Endothelial cell of umbilical vein (primary cell): ENCODE results near the gene NOS2. TPM values are rescaled to one million over a fixed set of nuclear protein-coding genes. Genes with fewer than 3 reads are reported as not detected.

Source experiments
- BruUV-seq: library from RNA; stranded (reverse); fragments of 400-500 nt; replicated peaks from 2 replicates; lab custom pipeline; 2021; lab: Mats Ljungman, UMichigan
- CTCF ChIA-PET: fragments of 300-600, 350-600 bp; sonication (Branson Sonifier 250); formaldehyde crosslinking; loops from one replicate; lab custom pipeline; 2021; ENCODE audit warnings: antibody characterized with exemption, inconsistent platforms; lab: Charles Lee
- POLR2A ChIA-PET: fragments of 300-600, 350-600 bp; sonication (Branson Sonifier 250); formaldehyde crosslinking; loops from one replicate; lab custom pipeline; 2021; ENCODE audit warnings: antibody characterized with exemption, inconsistent platforms; lab: Charles Lee
- DNase-seq: peaks from one replicate; pipeline ENCODE4 v3.0.0-alpha.2; 2011; ENCODE audit warnings: low read depth, low spot score
- FAIRE-seq: peaks from 2 replicates; lab custom pipeline; 2011; peaks lifted over from hg19 to GRCh38; lab: Jason Lieb, UNC
- H2AFZ ChIP-seq: 2 replicates; pipeline ENCODE4 v1.6.0; 2012; ENCODE audit warnings: low read depth, low read length, control low read depth, inconsistent platforms
- H3K27ac ChIP-seq: 2 replicates; pipeline ENCODE4 v1.5.1; 2011; ENCODE audit warnings: low read depth, mild to moderate bottlenecking, control low read depth, low read length, moderate library complexity; ENCODE audit not compliant: insufficient read depth
- H3K27me3 ChIP-seq, 2 experiments: 2 replicates each; pipeline versions ENCODE4 v1.6.0 to v1.6.1; 2011; ENCODE audit warnings: low read length in 2 of 2, mixed read lengths in 1 of 2; ENCODE audit not compliant: control insufficient read depth in 2 of 2, insufficient read depth in 2 of 2
- H3K36me3 ChIP-seq, 2 experiments: 2 replicates in 1 of 2; 3 replicates in 1 of 2; pipeline ENCODE4 v1.5.1; 2011; ENCODE audit warnings: low read length in 2 of 2, mild to moderate bottlenecking in 1 of 2, moderate library complexity in 1 of 2; ENCODE audit not compliant: control insufficient read depth in 2 of 2, insufficient read depth in 2 of 2; ENCODE audit errors: extremely low read depth in 1 of 2
- H3K4me1 ChIP-seq: 3 replicates; pipeline ENCODE4 v1.5.1; 2011; ENCODE audit warnings: mild to moderate bottlenecking, low read length; ENCODE audit not compliant: control insufficient read depth, insufficient read depth; ENCODE audit errors: extremely low read depth
- H3K4me2 ChIP-seq: 2 replicates; pipeline ENCODE4 v1.6.1; 2011; ENCODE audit warnings: low read length, control low read depth, mixed read lengths; ENCODE audit not compliant: insufficient read depth
- H3K4me3 ChIP-seq, 3 experiments: fragments of 200-600 bp in 1 of 3; sonication (generic), shearing (Covaris generic) in 1 of 3; replicated peaks in 1 of 3; 2 replicates each; pipeline ENCODE4 v1.5.1; 2011 to 2016; ENCODE audit warnings: control low read depth in 3 of 3, low read length in 3 of 3, mild to moderate bottlenecking in 2 of 3, inconsistent platforms in 1 of 3, low read depth in 1 of 3, moderate library complexity in 1 of 3; ENCODE audit not compliant: insufficient read depth in 1 of 3
- H3K79me2 ChIP-seq: 2 replicates; pipeline ENCODE4 v1.6.0; 2012; ENCODE audit warnings: low read length, inconsistent platforms; ENCODE audit not compliant: control insufficient read depth, insufficient read depth
- H3K9ac ChIP-seq: replicated peaks from 2 replicates; pipeline ENCODE3; 2011; ENCODE audit warnings: low read length, control low read depth; ENCODE audit not compliant: insufficient read depth; ENCODE audit errors: extremely low read depth
- H3K9me1 ChIP-seq: replicated peaks from 3 replicates; pipeline ENCODE4 v1.6.0; 2011; ENCODE audit warnings: mild to moderate bottlenecking, low read length; ENCODE audit not compliant: control insufficient read depth, insufficient read depth; ENCODE audit errors: extremely low read depth
- H3K9me3 ChIP-seq: replicated peaks from 2 replicates; pipeline ENCODE4 v1.5.1; 2012; ENCODE audit warnings: low read length, inconsistent platforms; ENCODE audit not compliant: control insufficient read depth, insufficient read depth
- H4K20me1 ChIP-seq: replicated peaks from 2 replicates; pipeline ENCODE3; 2011; ENCODE audit warnings: mild to moderate bottlenecking, low read length; ENCODE audit not compliant: control insufficient read depth, insufficient read depth; ENCODE audit errors: extremely low read depth
- EZH2 ChIP-seq: IDR thresholded peaks from 2 replicates; pipeline ENCODE4 v1.6.1; 2012; ENCODE audit warnings: borderline replicate concordance, low read depth, mild to moderate bottlenecking, moderate library complexity, low read length, inconsistent platforms; ENCODE audit not compliant: severe bottlenecking
- FOS ChIP-seq: IDR thresholded peaks from 2 replicates; pipeline ENCODE4 v1.6.1; 2011; ENCODE audit warnings: mild to moderate bottlenecking, low read length, moderate library complexity, borderline replicate concordance; ENCODE audit not compliant: insufficient read depth
- GATA2 ChIP-seq: IDR thresholded peaks from 2 replicates; pipeline ENCODE4 v1.7.0; 2011; ENCODE audit warnings: low read depth, mild to moderate bottlenecking, moderate library complexity, mixed read lengths, low read length; ENCODE audit not compliant: insufficient read length, insufficient read depth
- JUN ChIP-seq: IDR thresholded peaks from 2 replicates; pipeline ENCODE4 v1.6.1; 2011; ENCODE audit warnings: borderline replicate concordance, low read depth; ENCODE audit not compliant: insufficient read length, insufficient read depth
- MYC ChIP-seq: IDR thresholded peaks from one replicate; pipeline ENCODE4 v1.6.1; 2011; ENCODE audit warnings: mild to moderate bottlenecking, low read depth, low read length
- POLR2A ChIP-seq: IDR thresholded peaks from 2 replicates; pipeline ENCODE4 v1.6.1; 2012; ENCODE audit warnings: low read depth, mild to moderate bottlenecking, control low read depth, low read length
- POLR2AphosphoS5 ChIP-seq: IDR thresholded peaks from 2 replicates; pipeline ENCODE4 v1.6.1; 2012; ENCODE audit warnings: low read depth, mild to moderate bottlenecking, control low read depth, low read length, moderate library complexity; ENCODE audit not compliant: insufficient read depth
- dilution Hi-C: fragments of 300-500 bp; cut with MboI; formaldehyde crosslinking; loops from one replicate; pipeline ENCODE4 v1.15.0; 2019; ENCODE audit warnings: low sequenced_read_pairs; ENCODE audit not compliant: extremely low pct_ligation_motif_present
- intact Hi-C: fragments of 100-400 bp; cut with micrococcal nuclease; formaldehyde crosslinking; loops from one replicate; pipeline ENCODE4 v1.10.0; 2022
- polyA plus RNA-seq, 4 experiments: library from polyadenylated mRNA; depleted of rRNA in 3 of 4; stranded (reverse) in 3 of 4; unstranded in 1 of 4; fragments of >200 nt; gene quantifications; 2 replicates each; pipeline versions ENCODE4 v1.2.1 to v1.2.3, GENCODE V29; 2011 to 2012; ENCODE audit warnings: missing spikeins in 1 of 4
- total RNA-seq: library from RNA; stranded (reverse); gene quantifications from 2 replicates; pipeline ENCODE4 v1.2.3, GENCODE V29; 2021
- TF ChIP-seq, protein P1 (sequence below): IDR thresholded peaks from 2 replicates; pipeline ENCODE4 v1.6.1; 2011; ENCODE audit not compliant: insufficient read depth, insufficient read length
- TF ChIP-seq, protein P2 (sequence below), 2 donors: IDR thresholded peaks; 1 replicate in 1 of 2; 2 replicates in 1 of 2; pipeline ENCODE4 v1.5.1; 2011; ENCODE audit warnings: low read length in 2 of 2, mild to moderate bottlenecking in 2 of 2, moderate library complexity in 2 of 2, control low read depth in 1 of 2, inconsistent platforms in 1 of 2, low read depth in 1 of 2; ENCODE audit not compliant: insufficient read depth in 1 of 2; ENCODE audit errors: extremely low read depth in 1 of 2

NOS2 gene
- total and polyA plus RNA-seq, 2 donors (not counting 3 experiments of a cell fraction or from before 2014, with no cell fraction given): 0.01 TPM; not detected in 1

DNA sequence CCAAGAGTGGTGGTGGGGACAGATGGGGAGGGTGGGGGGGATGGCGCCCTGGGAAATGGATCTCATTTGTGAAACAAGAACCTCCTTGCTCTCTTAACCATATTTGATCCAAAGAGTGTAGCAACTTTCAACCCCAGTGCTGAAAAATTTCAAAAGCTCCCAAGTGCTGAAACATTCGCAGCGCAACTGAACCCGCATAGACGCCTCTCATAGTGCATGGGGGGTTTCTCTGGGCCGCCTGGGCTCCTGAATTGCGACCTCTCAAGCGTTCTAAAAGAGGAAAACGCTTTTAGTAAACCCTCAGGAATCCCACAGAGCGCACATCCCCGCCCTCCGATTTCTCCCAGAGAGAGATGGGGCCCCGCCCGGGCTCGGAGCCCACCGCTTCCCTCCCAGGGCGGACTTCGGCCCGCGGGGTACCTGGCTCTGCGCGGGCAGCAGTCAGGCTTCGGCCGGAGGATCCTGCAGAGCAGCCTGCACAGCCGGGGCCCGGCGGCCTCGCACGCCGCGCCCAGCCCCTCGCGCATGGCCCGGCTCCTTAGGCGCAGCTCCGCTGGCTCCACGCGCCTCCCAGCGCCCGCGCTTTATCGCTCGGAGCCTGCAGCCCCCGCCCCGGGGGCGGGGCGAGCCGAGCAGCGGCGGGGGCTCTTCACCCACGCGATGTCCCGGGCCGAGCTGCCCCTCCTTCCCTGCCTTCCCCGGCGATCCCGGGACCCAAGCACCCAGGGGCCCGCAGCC is 7.0 kb downstream of the NOS2 start:
- H3K36me3 ChIP-seq: no peaks in the 10 kb centered on the region
- no peak overlapping the region for H3K4me3 ChIP-seq
- no peak overlapping the region for H3K9ac ChIP-seq
- no peaks in the 10 kb centered on the region for H3K9me1 ChIP-seq
- ChIA-PET POLR2A (no interaction called here), CTCF (interaction anchor here (1.1 to 1.9 kb wide), 3 partner anchors 12 to 87 kb away, joined by 3 to 8 read pairs (median 8); no protein-coding TSS in a partner anchor)
- intact Hi-C loops (no loop called here), dilution Hi-C loops (no loop called here)
- H3K27ac ChIP-seq: no peak overlapping the region
- no peaks in the 10 kb centered on the region for H4K20me1 ChIP-seq
- peaks cover 17 to 38% of the 10 kb centered on the region in 2 experiments for H3K27me3 ChIP-seq
- FAIRE-seq (no peak), DNase-seq (no peak)
- no peaks in the 10 kb centered on the region for H3K79me2 ChIP-seq
- H3K4me1 ChIP-seq: no peaks in the 10 kb centered on the region
- H3K4me2 ChIP-seq: peak overlapping the region; percentile 26
- no TSS peak for BruUV-seq
- no peaks in the 10 kb centered on the region for H3K9me3 ChIP-seq
- TF ChIP-seq, protein P1, sequence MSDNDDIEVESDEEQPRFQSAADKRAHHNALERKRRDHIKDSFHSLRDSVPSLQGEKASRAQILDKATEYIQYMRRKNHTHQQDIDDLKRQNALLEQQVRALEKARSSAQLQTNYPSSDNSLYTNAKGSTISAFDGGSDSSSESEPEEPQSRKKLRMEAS: no peak
- TF ChIP-seq EZH2: peak; percentile 47
- no peak overlapping the region for H2AFZ ChIP-seq

DNA sequence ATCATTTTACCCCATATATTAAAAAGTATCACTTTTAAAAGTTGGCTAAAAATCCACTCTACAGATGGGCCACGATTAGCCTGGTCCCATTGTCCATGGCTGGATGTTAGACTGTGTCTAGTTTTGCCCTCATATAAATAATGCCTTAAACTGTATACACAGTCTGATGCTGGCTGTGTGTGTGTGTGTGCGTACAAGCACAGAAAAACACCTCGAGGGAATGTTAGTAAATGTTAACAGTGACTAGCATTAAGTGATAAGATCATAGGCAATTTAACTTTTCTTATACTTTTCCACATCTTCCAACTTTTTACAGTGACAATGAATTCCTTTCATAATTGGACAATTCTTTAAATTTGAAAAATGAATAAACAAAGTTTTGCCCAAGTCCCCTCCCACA is 8.2 kb downstream of the NOS2 start:
- H4K20me1 ChIP-seq: no peaks in the 10 kb centered on the region
- no TSS peak for BruUV-seq
- no peaks in the 10 kb centered on the region for H3K79me2 ChIP-seq
- H3K4me1 ChIP-seq: no peaks in the 10 kb centered on the region
- H3K36me3 ChIP-seq: no peaks in the 10 kb centered on the region
- no peaks in the 10 kb centered on the region for H3K9me1 ChIP-seq
- no peak overlapping the region for H2AFZ ChIP-seq
- POLR2A ChIA-PET: no interaction called here
- no peaks in the 10 kb centered on the region for H3K9me3 ChIP-seq
- H3K9ac ChIP-seq: no peak overlapping the region
- FAIRE-seq (no peak), DNase-seq (no peak)
- dilution Hi-C loops (no loop called here), intact Hi-C loops (no loop called here)
- CTCF ChIA-PET: interaction anchor here (0.7 kb wide), 2 partner anchors 83 to 110 kb away, joined by 3 to 4 read pairs; no protein-coding TSS in a partner anchor
- no peak overlapping the region for H3K4me3 ChIP-seq
- no peak overlapping the region for H3K27ac ChIP-seq
- peaks cover 17 to 38% of the 10 kb centered on the region in 2 experiments for H3K27me3 ChIP-seq
- TF ChIP-seq POLR2AphosphoS5: no peak
- TF ChIP-seq MYC: no peak
- no peak for TF ChIP-seq GATA2
- TF ChIP-seq, protein P2, sequence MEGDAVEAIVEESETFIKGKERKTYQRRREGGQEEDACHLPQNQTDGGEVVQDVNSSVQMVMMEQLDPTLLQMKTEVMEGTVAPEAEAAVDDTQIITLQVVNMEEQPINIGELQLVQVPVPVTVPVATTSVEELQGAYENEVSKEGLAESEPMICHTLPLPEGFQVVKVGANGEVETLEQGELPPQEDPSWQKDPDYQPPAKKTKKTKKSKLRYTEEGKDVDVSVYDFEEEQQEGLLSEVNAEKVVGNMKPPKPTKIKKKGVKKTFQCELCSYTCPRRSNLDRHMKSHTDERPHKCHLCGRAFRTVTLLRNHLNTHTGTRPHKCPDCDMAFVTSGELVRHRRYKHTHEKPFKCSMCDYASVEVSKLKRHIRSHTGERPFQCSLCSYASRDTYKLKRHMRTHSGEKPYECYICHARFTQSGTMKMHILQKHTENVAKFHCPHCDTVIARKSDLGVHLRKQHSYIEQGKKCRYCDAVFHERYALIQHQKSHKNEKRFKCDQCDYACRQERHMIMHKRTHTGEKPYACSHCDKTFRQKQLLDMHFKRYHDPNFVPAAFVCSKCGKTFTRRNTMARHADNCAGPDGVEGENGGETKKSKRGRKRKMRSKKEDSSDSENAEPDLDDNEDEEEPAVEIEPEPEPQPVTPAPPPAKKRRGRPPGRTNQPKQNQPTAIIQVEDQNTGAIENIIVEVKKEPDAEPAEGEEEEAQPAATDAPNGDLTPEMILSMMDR (IDR thresholded peaks at IDR 0.05; ENCODE audit: extremely low read depth in 1 of 2, insufficient read depth in 1 of 2, low read depth in 1 of 2, low read length in 2 of 2): no peak
- no peak for TF ChIP-seq EZH2
- TF ChIP-seq, protein P1: no peak
- no peak for TF ChIP-seq POLR2A
- TF ChIP-seq JUN: no peak
- no peak for TF ChIP-seq FOS
- H3K4me2 ChIP-seq: no peak overlapping the region
